ENCODE results near the gene CNP. TPM values are rescaled to one million over a fixed set of nuclear protein-coding genes. Genes with fewer than 3 reads are reported as not detected.

Gene CNP
- total and polyA plus RNA-seq, 4 donors = 277 to 1,008 (median 786) TPM

- Histone ChIP-seq H3K4me3 (ENCODE audit: low read depth, low read length) (peak overlapping the region; percentile 22), H3K4me1 (ENCODE audit: control insufficient read depth, insufficient read depth, low read length) (peaks cover 72% of the 10 kb centered on the region), H3K36me3 (ENCODE audit: control insufficient read depth, insufficient read depth, low read length) (peaks cover 85% of the 10 kb centered on the region), H3K9me3 (ENCODE audit: control insufficient read depth, insufficient read depth, low read length) (no peaks in the 10 kb centered on the region), H3K27ac (ENCODE audit: low read depth, low read length) (peak overlapping the region; percentile 19), H3K27me3 (ENCODE audit: control insufficient read depth, insufficient read depth, low read length) (no peaks in the 10 kb centered on the region)
- 86% methylated on average over 16 of the region's 18 CpGs for WGBS (ENCODE audit: insufficient coverage)
- no peak for DNase-seq (ENCODE audit: low read depth in 4 of 6, low spot score in 6 of 6)
These were observed 5.3 kb downstream of the CNP start for GRCh38 chr17:41971721-41972523.

GRCh38 chr17:41972571-41973407, 6.2 kb downstream of the CNP start:
- 79% methylated on average over 19 of the region's 22 CpGs for WGBS (ENCODE audit: insufficient coverage)
- H3K27me3 ChIP-seq (ENCODE audit: control insufficient read depth, insufficient read depth, low read length) = no peaks in the 10 kb centered on the region
- no peaks in the 10 kb centered on the region for H3K9me3 ChIP-seq (ENCODE audit: control insufficient read depth, insufficient read depth, low read length)
- H3K27ac ChIP-seq (ENCODE audit: low read depth, low read length) = peak overlapping the region; percentile 18
- H3K4me1 ChIP-seq (ENCODE audit: control insufficient read depth, insufficient read depth, low read length) = peaks cover 65% of the 10 kb centered on the region
- no peak for DNase-seq (ENCODE audit: low read depth in 4 of 6, low spot score in 6 of 6)
- peak overlapping the region; percentile 6 for H3K4me3 ChIP-seq (ENCODE audit: low read depth, low read length)
- H3K36me3 ChIP-seq (ENCODE audit: control insufficient read depth, insufficient read depth, low read length) = peaks cover 90% of the 10 kb centered on the region

GRCh38 chr17:41973408-41973811, 6.8 kb downstream of the CNP start:
- WGBS (ENCODE audit: insufficient coverage) = 81% methylated on average over 19 of the region's 19 CpGs
- no peak for DNase-seq (ENCODE audit: low read depth in 4 of 6, low spot score in 6 of 6)
- peak overlapping the region; percentile 54 for H3K27ac ChIP-seq (ENCODE audit: low read depth, low read length)
- H3K36me3 ChIP-seq (ENCODE audit: control insufficient read depth, insufficient read depth, low read length) = peaks cover 90% of the 10 kb centered on the region
- no peaks in the 10 kb centered on the region for H3K27me3 ChIP-seq (ENCODE audit: control insufficient read depth, insufficient read depth, low read length)
- peaks cover 59% of the 10 kb centered on the region for H3K4me1 ChIP-seq (ENCODE audit: control insufficient read depth, insufficient read depth, low read length)
- no peaks in the 10 kb centered on the region for H3K9me3 ChIP-seq (ENCODE audit: control insufficient read depth, insufficient read depth, low read length)
- H3K4me3 ChIP-seq (ENCODE audit: low read depth, low read length) = no peak overlapping the region

GRCh38 chr17:41974031-41974430, 7.4 kb downstream of the CNP start:
- 97% methylated on average over 6 of the region's 6 CpGs for WGBS (ENCODE audit: insufficient coverage)
- Histone ChIP-seq H3K36me3 (ENCODE audit: control insufficient read depth, insufficient read depth, low read length) (peaks cover 90% of the 10 kb centered on the region), H3K27ac (ENCODE audit: low read depth, low read length) (peak overlapping the region; percentile 54), H3K9me3 (ENCODE audit: control insufficient read depth, insufficient read depth, low read length) (no peaks in the 10 kb centered on the region), H3K4me1 (ENCODE audit: control insufficient read depth, insufficient read depth, low read length) (peaks cover 53% of the 10 kb centered on the region), H3K4me3 (ENCODE audit: low read depth, low read length) (no peak overlapping the region), H3K27me3 (ENCODE audit: control insufficient read depth, insufficient read depth, low read length) (no peaks in the 10 kb centered on the region)
- DNase-seq (ENCODE audit: low read depth in 4 of 6, low spot score in 6 of 6) = no peak

GRCh38 chr17:41974658-41975057, 8.1 kb downstream of the CNP start:
- no peak for DNase-seq (ENCODE audit: low read depth in 4 of 6, low spot score in 6 of 6)
- Histone ChIP-seq H3K4me3 (ENCODE audit: low read depth, low read length) (no peak overlapping the region), H3K9me3 (ENCODE audit: control insufficient read depth, insufficient read depth, low read length) (no peaks in the 10 kb centered on the region), H3K27ac (ENCODE audit: low read depth, low read length) (peak overlapping the region; percentile 54), H3K27me3 (ENCODE audit: control insufficient read depth, insufficient read depth, low read length) (no peaks in the 10 kb centered on the region), H3K36me3 (ENCODE audit: control insufficient read depth, insufficient read depth, low read length) (peaks cover 88% of the 10 kb centered on the region), H3K4me1 (ENCODE audit: control insufficient read depth, insufficient read depth, low read length) (peaks cover 50% of the 10 kb centered on the region)
- WGBS (ENCODE audit: insufficient coverage) = 90% methylated on average over 4 of the region's 5 CpGs

- 87% methylated on average over 5 of the region's 9 CpGs for WGBS (ENCODE audit: insufficient coverage)
- Histone ChIP-seq H3K9me3 (ENCODE audit: control insufficient read depth, insufficient read depth, low read length) (no peaks in the 10 kb centered on the region), H3K4me3 (ENCODE audit: low read depth, low read length) (no peak overlapping the region), H3K36me3 (ENCODE audit: control insufficient read depth, insufficient read depth, low read length) (peaks cover 88% of the 10 kb centered on the region), H3K4me1 (ENCODE audit: control insufficient read depth, insufficient read depth, low read length) (peaks cover 48% of the 10 kb centered on the region), H3K27ac (ENCODE audit: low read depth, low read length) (peak overlapping the region; percentile 64), H3K27me3 (ENCODE audit: control insufficient read depth, insufficient read depth, low read length) (no peaks in the 10 kb centered on the region)
- DNase-seq (ENCODE audit: low read depth in 4 of 6, low spot score in 6 of 6) = peak in 1 of 6 donors; percentile 43
These were observed 8.8 kb downstream of the CNP start for GRCh38 chr17:41975099-41976083.

- peaks cover 42% of the 10 kb centered on the region for H3K4me1 ChIP-seq (ENCODE audit: control insufficient read depth, insufficient read depth, low read length)
- peak overlapping the region; percentile 64 for H3K27ac ChIP-seq (ENCODE audit: low read depth, low read length)
- DNase-seq (ENCODE audit: low read depth in 4 of 6, low spot score in 6 of 6) = no peak
- no peaks in the 10 kb centered on the region for H3K27me3 ChIP-seq (ENCODE audit: control insufficient read depth, insufficient read depth, low read length)
- peaks cover 94% of the 10 kb centered on the region for H3K36me3 ChIP-seq (ENCODE audit: control insufficient read depth, insufficient read depth, low read length)
- no peak overlapping the region for H3K4me3 ChIP-seq (ENCODE audit: low read depth, low read length)
- 96% methylated on average over 4 of the region's 11 CpGs for WGBS (ENCODE audit: insufficient coverage)
- H3K9me3 ChIP-seq (ENCODE audit: control insufficient read depth, insufficient read depth, low read length) = no peaks in the 10 kb centered on the region
These were observed 9.7 kb downstream of the CNP start for GRCh38 chr17:41976142-41976768.

- H3K36me3 ChIP-seq (ENCODE audit: control insufficient read depth, insufficient read depth, low read length) = peaks cover 96% of the 10 kb centered on the region
These were observed 11.4 kb downstream of the CNP start for GRCh38 chr17:41977991-41978390.

More at GRCh38 chr17:41977991-41978390, 11.4 kb downstream of the CNP start:
- Histone ChIP-seq H3K27ac (ENCODE audit: low read depth, low read length) (no peak overlapping the region), H3K9me3 (ENCODE audit: control insufficient read depth, insufficient read depth, low read length) (no peaks in the 10 kb centered on the region), H3K27me3 (ENCODE audit: control insufficient read depth, insufficient read depth, low read length) (no peaks in the 10 kb centered on the region), H3K4me1 (ENCODE audit: control insufficient read depth, insufficient read depth, low read length) (peaks cover 30% of the 10 kb centered on the region), H3K4me3 (ENCODE audit: low read depth, low read length) (no peak overlapping the region)
- DNase-seq (ENCODE audit: low read depth in 4 of 6, low spot score in 6 of 6) = no peak
- WGBS (ENCODE audit: insufficient coverage) = 92% methylated on average over 4 of the region's 4 CpGs
